GM06990 (cell line): ENCODE results near the gene RIMS1.

Source experiments
- DNase-seq: peaks from one replicate; pipeline ENCODE4 v3.0.0-alpha.2; 2011; ENCODE audit not compliant: insufficient read length; ENCODE audit errors: extremely low read depth
- H3K27me3 ChIP-seq: replicated peaks from 2 replicates; pipeline ENCODE4 v1.6.0; 2011; ENCODE audit warnings: low read length; ENCODE audit not compliant: control insufficient read depth, insufficient read depth
- H3K36me3 ChIP-seq: 2 replicates; pipeline ENCODE4 v1.5.1; 2011; ENCODE audit warnings: low read length; ENCODE audit not compliant: control insufficient read depth, insufficient read depth
- H3K4me3 ChIP-seq: replicated peaks from 2 replicates; pipeline ENCODE4 v1.5.1; 2011; ENCODE audit warnings: low read depth, mild to moderate bottlenecking, control low read depth, low read length
- CTCF ChIP-seq: IDR thresholded peaks from 2 replicates; pipeline ENCODE4 v1.5.1; 2011; ENCODE audit warnings: low read length, control low read depth, mild to moderate bottlenecking, inconsistent platforms; ENCODE audit not compliant: insufficient read depth, poor library complexity, severe bottlenecking

The RIMS1 gene

GRCh38 chr6:72275888-72276287 lies 389.5 kb downstream of the RIMS1 start:
- no peaks in the 10 kb centered on the region for H3K27me3 ChIP-seq
- DNase-seq: no peak

GRCh38 chr6:72282201-72282600 lies 395.9 kb downstream of the RIMS1 start:
- H3K36me3 ChIP-seq: no peaks in the 10 kb centered on the region
- no peak for DNase-seq
- TF ChIP-seq CTCF: no peak
- H3K4me3 ChIP-seq: no peak overlapping the region
- H3K27me3 ChIP-seq: no peaks in the 10 kb centered on the region

More at GRCh38 chr6:72275888-72276287, 389.5 kb downstream of the RIMS1 start:
- TF ChIP-seq CTCF: no peak
- no peaks in the 10 kb centered on the region for H3K36me3 ChIP-seq
- no peak overlapping the region for H3K4me3 ChIP-seq

GRCh38 chr6:72283571-72283970 lies 397.2 kb downstream of the RIMS1 start:
- DNase-seq: no peak
- Histone ChIP-seq H3K4me3 (no peak overlapping the region), H3K36me3 (no peaks in the 10 kb centered on the region), H3K27me3 (no peaks in the 10 kb centered on the region)
- no peak for TF ChIP-seq CTCF

- TF ChIP-seq CTCF: no peak
- Histone ChIP-seq H3K36me3 (no peaks in the 10 kb centered on the region), H3K27me3 (no peaks in the 10 kb centered on the region), H3K4me3 (no peak overlapping the region)
- DNase-seq: no peak
Observed at GRCh38 chr6:72286911-72287311, 400.6 kb downstream of the RIMS1 start.

GRCh38 chr6:72287801-72288200 lies 401.5 kb downstream of the RIMS1 start:
- Histone ChIP-seq H3K36me3 (no peaks in the 10 kb centered on the region), H3K27me3 (no peaks in the 10 kb centered on the region), H3K4me3 (no peak overlapping the region)
- TF ChIP-seq CTCF: no peak
- no peak for DNase-seq

GRCh38 chr6:72288592-72288991 lies 402.2 kb downstream of the RIMS1 start:
- no peaks in the 10 kb centered on the region for H3K36me3 ChIP-seq
- TF ChIP-seq CTCF: no peak
- H3K4me3 ChIP-seq: no peak overlapping the region
- no peaks in the 10 kb centered on the region for H3K27me3 ChIP-seq
- no peak for DNase-seq
